Measurements from ENCODE around the gene LRIG1. TPM values are rescaled to one million over a fixed set of nuclear protein-coding genes. Genes with fewer than 3 reads are reported as not detected.

LRIG1 gene
- total RNA-seq, 8 experiments from 2014 or later = 15.0 to 135 (median 39.6) TPM

GRCh38 chr3:66404197-66404596, 96.6 kb downstream of the LRIG1 start:
- Histone ChIP-seq H3K27ac (no peak overlapping the region), H3K4me3 (no peak overlapping the region), H3K4me1 (replicated peaks in 1 of 2) (peaks cover 24 to 25% of the 10 kb centered on the region in 2 donors)
- peak in 1 of 8 experiments; percentile 42 for ATAC-seq (replicated peaks in 6 of 8)
- in situ Hi-C loops (cut with MboI; ENCODE audit: low pct_unique_long_range_greater_than_20kb in 2 of 9, low sequenced_read_pairs in 9 of 9, unreplicated experiment in 9 of 9) = loop anchor here in 7 of 9 experiments (10.0 to 25.0 kb wide), 2 partner anchors 408 to 411 kb away; no protein-coding TSS in a partner anchor
- WGBS, 10 experiments = 0 to 99% (median 84%) methylated on average over 1 to 10 of the region's 15 CpGs; no CpG with 5 or more reads in 4 of the 10 experiments

DNA sequence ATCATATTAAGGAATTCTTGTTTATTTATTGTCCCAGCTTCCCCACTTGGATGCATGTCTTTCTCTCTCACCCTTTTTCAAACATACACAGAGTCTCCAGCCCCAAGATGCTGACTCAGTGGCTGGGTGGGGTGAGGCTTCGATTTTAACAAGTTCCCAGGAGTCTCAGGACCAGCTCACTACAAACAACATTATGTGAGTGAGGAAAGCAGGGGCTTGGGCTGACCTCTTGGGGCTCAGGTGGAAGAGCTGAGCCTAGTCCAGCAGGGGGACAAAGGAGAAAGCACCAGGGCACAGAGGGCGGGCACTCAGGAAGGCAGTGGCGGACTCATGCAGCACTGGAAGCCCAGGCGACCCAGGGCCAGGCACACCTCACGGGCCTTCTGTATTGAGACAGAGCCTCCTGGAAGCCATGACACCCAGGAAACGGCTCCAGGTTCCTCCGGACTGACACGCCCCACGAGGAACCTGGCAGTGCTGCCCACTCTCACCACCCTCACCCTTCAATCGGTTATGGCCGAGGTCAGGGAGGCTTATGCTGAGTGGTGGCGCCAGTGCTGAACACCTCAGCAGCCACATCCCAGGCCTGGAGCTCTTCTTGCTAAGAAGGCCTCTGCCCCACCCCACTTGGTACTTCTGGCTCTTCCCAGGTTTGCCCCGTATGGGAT, 97.4 kb downstream of the LRIG1 start:
- Histone ChIP-seq H3K27ac (no peak overlapping the region), H3K4me3 (no peak overlapping the region), H3K4me1 (replicated peaks in 1 of 2) (peaks cover 27 to 30% of the 10 kb centered on the region in 2 donors)
- no peak for ATAC-seq (replicated peaks in 6 of 8)
- WGBS, 10 experiments = 20 to 82% (median 60%) methylated on average over 1 to 5 of the region's 13 CpGs; no CpG with 5 or more reads in 5 of the 10 experiments
- in situ Hi-C loops (cut with MboI; ENCODE audit: low pct_unique_long_range_greater_than_20kb in 2 of 9, low sequenced_read_pairs in 9 of 9, unreplicated experiment in 9 of 9) = loop anchor here in 7 of 9 experiments (10.0 to 25.0 kb wide), 2 partner anchors 409 to 411 kb away; no protein-coding TSS in a partner anchor

DNA sequence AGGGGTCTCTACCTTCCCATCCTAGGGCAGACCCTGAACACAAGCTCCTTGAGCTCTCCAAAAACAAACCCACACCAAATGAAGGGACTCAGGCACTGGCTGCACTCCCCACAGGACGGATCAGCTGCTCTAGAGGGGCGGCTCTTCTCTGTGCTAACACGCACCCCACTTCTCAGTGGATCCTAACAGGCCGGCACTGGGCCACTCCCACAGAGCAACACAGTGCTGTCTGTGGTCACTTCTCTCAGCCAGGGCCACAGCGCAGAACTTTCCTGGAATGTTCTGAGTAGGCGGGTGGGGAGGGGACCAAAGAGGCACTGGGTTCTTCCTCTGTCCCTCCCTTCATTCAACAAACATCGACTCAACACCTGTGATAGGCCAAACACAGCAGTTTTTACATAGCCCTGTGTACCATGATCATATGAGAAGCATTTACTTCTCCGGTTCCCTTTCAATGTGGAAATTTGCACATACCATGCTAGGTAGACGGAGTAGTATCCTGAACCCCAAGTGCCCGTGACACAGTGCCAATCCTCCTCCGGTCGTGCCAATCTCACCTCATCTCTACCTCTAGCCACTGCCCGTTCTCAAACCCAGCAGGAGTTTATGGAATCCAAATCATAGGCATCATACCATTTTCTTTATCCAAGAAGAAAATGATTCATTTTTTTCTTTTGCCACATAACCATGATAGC, 98.1 kb downstream of the LRIG1 start:
- no peak overlapping the region for H3K27ac ChIP-seq
- no peak overlapping the region for H3K4me3 ChIP-seq
- ATAC-seq (replicated peaks in 6 of 8) = peak in 2 of 8 experiments; percentile 4
- H3K4me1 ChIP-seq (replicated peaks in 1 of 2) = peaks cover 34% of the 10 kb centered on the region in 2 donors
- WGBS, 10 experiments = 84 to 100% (median 92%) methylated on average over 2 to 9 of the region's 13 CpGs; no CpG with 5 or more reads in 3 of the 10 experiments
- in situ Hi-C loops (cut with MboI; ENCODE audit: low pct_unique_long_range_greater_than_20kb in 2 of 9, low sequenced_read_pairs in 9 of 9, unreplicated experiment in 9 of 9) = loop anchor here in 7 of 9 experiments (10.0 to 25.0 kb wide), 2 partner anchors 410 to 412 kb away; no protein-coding TSS in a partner anchor

- Histone ChIP-seq H3K27ac (peak overlapping the region; percentile 69 to 71), H3K4me1 (replicated peaks in 1 of 2) (peaks cover 36 to 37% of the 10 kb centered on the region in 2 donors), H3K4me3 (no peak overlapping the region)
- in situ Hi-C loops (cut with MboI; ENCODE audit: low pct_unique_long_range_greater_than_20kb in 2 of 9, low sequenced_read_pairs in 9 of 9, unreplicated experiment in 9 of 9) = loop anchor here in 7 of 9 experiments (10.0 to 25.0 kb wide), 2 partner anchors 410 to 413 kb away; no protein-coding TSS in a partner anchor
- WGBS, 10 experiments = 84 to 100% (median 100%) methylated on average over 1 to 6 of the region's 20 CpGs; no CpG with 5 or more reads in 4 of the 10 experiments
- ATAC-seq (replicated peaks in 6 of 8) = no peak
Observed at GRCh38 chr3:66401675-66402491, 98.9 kb downstream of the LRIG1 start.

DNA sequence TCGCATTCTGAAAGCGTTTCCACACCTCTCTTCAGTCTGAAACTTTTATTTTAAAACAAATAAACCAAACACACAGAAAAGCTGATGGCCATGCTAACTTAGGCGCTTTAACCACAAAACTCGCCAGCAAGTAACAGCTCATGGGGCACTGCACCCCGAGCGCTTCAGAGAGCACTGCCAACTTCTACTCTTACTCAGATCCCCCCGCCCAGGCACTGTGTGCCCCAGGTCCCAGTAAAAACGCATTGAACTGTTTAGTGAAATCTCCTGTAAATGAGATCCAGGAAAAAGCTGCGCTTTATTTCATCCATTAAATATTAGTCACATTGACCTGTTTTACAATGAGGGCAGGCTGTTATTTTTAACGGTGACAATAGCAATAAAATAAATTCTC, 99.7 kb downstream of the LRIG1 start:
- ATAC-seq (replicated peaks in 6 of 8) = peak in 5 of 8 experiments; percentile 3 to 49 (median 25)
- 0 to 86% (median 73%) methylated on average over 1 to 8 of the region's 10 CpGs; no CpG with 5 or more reads in 1 of the 10 experiments for WGBS, 10 experiments

GRCh38 chr3:66400411-66401156, 100.2 kb downstream of the LRIG1 start:
- peak in 5 of 8 experiments; percentile 53 to 75 (median 72) for ATAC-seq (replicated peaks in 6 of 8)
- in situ Hi-C loops (cut with MboI; ENCODE audit: low pct_unique_long_range_greater_than_20kb in 2 of 9, low sequenced_read_pairs in 9 of 9, unreplicated experiment in 9 of 9) = loop anchor here in 7 of 9 experiments (10.0 to 25.0 kb wide), 2 partner anchors 412 to 414 kb away; no protein-coding TSS in a partner anchor

More for the DNA sequence above, 99.7 kb downstream of the LRIG1 start:
- H3K27ac ChIP-seq = peak overlapping the region; percentile 69 to 71
- H3K4me3 ChIP-seq = no peak overlapping the region
- H3K4me1 ChIP-seq (replicated peaks in 1 of 2) = peaks cover 36 to 37% of the 10 kb centered on the region in 2 donors
- in situ Hi-C loops (cut with MboI; ENCODE audit: low pct_unique_long_range_greater_than_20kb in 2 of 9, low sequenced_read_pairs in 9 of 9, unreplicated experiment in 9 of 9) = loop anchor here in 7 of 9 experiments (10.0 to 25.0 kb wide), 2 partner anchors 411 to 414 kb away; no protein-coding TSS in a partner anchor

GRCh38 chr3:66399529-66400232, 101.1 kb downstream of the LRIG1 start:
- Histone ChIP-seq H3K4me3 (no peak overlapping the region), H3K27ac (peak overlapping the region in 1 of 2 donors; percentile 71), H3K4me1 (replicated peaks in 1 of 2) (peaks cover 36 to 37% of the 10 kb centered on the region in 2 donors)
- in situ Hi-C loops (cut with MboI; ENCODE audit: low pct_unique_long_range_greater_than_20kb in 2 of 9, low sequenced_read_pairs in 9 of 9, unreplicated experiment in 9 of 9) = loop anchor here in 8 of 9 experiments (10.0 to 25.0 kb wide), 3 partner anchors 125 to 415 kb away; no protein-coding TSS in a partner anchor
- WGBS, 10 experiments = 75 to 100% (median 97%) methylated on average over 1 to 5 of the region's 10 CpGs; no CpG with 5 or more reads in 2 of the 10 experiments
- ATAC-seq (replicated peaks in 6 of 8) = no peak

More at GRCh38 chr3:66400411-66401156, 100.2 kb downstream of the LRIG1 start:
- no peak overlapping the region for H3K4me3 ChIP-seq
- WGBS, 10 experiments = 60 to 100% (median 71%) methylated on average over 1 to 12 of the region's 15 CpGs; no CpG with 5 or more reads in 3 of the 10 experiments
- peaks cover 36 to 37% of the 10 kb centered on the region in 2 donors for H3K4me1 ChIP-seq (replicated peaks in 1 of 2)
- H3K27ac ChIP-seq = peak overlapping the region; percentile 69 to 71

DNA sequence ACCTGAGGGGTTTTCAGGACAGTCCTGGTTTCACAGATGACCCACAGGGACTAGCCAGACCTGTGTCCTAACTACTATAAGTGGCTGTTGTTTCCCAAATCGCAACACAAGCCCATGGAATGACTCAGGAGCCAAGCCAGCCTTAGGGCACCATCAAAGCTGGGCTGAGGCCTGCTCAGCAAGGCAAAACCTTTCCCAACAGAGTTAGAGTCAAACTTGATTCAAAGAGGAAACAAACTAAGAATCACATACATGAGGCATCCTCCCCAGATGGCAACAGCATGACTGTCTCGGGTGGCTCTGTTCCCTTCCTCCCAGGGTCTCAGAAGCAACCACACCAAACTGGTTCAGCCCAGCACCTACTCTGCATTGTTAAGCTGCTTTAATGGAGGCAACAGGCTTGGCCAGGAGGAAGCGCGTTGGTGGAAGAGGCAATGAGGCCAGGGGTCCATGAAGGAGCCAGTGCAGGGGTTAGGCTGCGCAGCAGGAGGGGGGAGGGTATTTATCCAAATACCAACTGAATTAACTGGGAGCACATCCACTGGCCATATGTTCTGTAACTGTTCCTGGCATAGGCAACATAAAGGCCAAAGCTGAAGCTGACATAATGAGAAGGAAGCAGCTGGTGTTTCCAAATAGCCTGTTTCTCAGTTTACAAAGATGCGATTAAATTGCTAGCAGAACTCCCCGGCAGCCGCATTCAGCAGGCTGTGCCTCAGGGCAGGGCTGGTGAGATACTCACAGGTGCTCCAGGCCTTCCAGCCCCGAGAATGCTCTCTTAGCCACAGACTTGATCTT, 102.4 kb downstream of the LRIG1 start:
- H3K4me1 ChIP-seq (replicated peaks in 1 of 2) = peaks cover 36 to 37% of the 10 kb centered on the region in 2 donors
- in situ Hi-C loops (cut with MboI; ENCODE audit: low pct_unique_long_range_greater_than_20kb in 2 of 9, low sequenced_read_pairs in 9 of 9, unreplicated experiment in 9 of 9) = loop anchor here in 2 of 9 experiments (10.0 to 25.0 kb wide), 2 partner anchors 124 to 414 kb away; no protein-coding TSS in a partner anchor
- 37 to 100% (median 67%) methylated on average over 1 to 8 of the region's 9 CpGs; no CpG with 5 or more reads in 1 of the 10 experiments for WGBS, 10 experiments
- H3K4me3 ChIP-seq = no peak overlapping the region
- peak; percentile 15 to 76 (median 36) for ATAC-seq (replicated peaks in 6 of 8)
- H3K27ac ChIP-seq = peak overlapping the region; percentile 8 to 54

DNA sequence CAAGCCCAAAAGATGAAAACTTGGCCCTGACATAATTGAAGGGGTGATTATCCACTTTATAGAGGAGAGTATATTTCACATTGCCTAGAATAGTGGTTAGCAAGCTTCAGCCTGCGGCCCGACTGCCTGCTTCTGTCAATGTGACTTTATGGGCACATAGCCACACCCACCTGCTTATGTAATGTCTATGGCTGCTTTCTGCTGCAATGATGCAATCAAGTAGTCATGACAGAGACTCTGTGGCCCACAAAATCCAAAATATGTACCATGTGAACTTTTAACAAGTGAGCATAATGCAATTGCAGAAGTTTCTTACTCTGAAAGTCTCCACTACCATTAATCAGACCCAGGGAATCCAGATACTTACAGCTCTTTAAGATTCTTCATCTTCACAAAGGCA, 103.1 kb downstream of the LRIG1 start:
- Histone ChIP-seq H3K27ac (peak overlapping the region; percentile 8 to 54), H3K4me3 (no peak overlapping the region), H3K4me1 (replicated peaks in 1 of 2) (peaks cover 36 to 37% of the 10 kb centered on the region in 2 donors)
- in situ Hi-C loops (cut with MboI; ENCODE audit: low pct_unique_long_range_greater_than_20kb in 2 of 9, low sequenced_read_pairs in 9 of 9, unreplicated experiment in 9 of 9) = loop anchor here in 2 of 9 experiments (10.0 to 25.0 kb wide), 2 partner anchors 123 to 415 kb away; no protein-coding TSS in a partner anchor
- peak in 7 of 8 experiments; percentile 18 to 69 (median 59) for ATAC-seq (replicated peaks in 6 of 8)
- 74 to 90% methylated on average over 2 of the region's 2 CpGs; no CpG with 5 or more reads in 8 of the 10 experiments for WGBS, 10 experiments

DNA sequence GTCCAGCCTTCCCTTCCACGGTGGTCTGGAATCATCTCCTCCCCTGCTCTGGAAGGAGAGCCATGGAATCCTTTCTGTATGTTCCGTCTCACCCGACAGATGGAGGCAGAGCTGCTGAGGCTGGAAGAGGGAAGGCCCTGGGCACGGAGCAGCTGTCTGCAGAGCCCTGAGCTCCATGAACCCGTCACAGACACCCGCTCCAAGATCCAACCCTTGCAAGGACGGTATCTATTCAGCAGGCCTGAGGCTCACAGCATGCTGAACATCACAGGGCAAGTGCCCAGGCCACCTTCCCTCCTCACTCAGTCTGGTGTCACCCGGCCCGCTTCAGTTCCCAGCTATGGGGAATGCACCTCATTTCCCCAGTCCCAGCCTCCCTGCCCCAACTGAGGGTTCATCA, 103.9 kb downstream of the LRIG1 start:
- Histone ChIP-seq H3K4me1 (replicated peaks in 1 of 2) (peaks cover 33 to 34% of the 10 kb centered on the region in 2 donors), H3K27ac (no peak overlapping the region), H3K4me3 (no peak overlapping the region)
- in situ Hi-C loops (cut with MboI; ENCODE audit: low pct_unique_long_range_greater_than_20kb in 2 of 9, low sequenced_read_pairs in 9 of 9, unreplicated experiment in 9 of 9) = loop anchor here in 2 of 9 experiments (10.0 to 25.0 kb wide), 2 partner anchors 122 to 415 kb away; no protein-coding TSS in a partner anchor
- WGBS, 10 experiments = 83 to 100% (median 93%) methylated on average over 1 to 4 of the region's 9 CpGs; no CpG with 5 or more reads in 4 of the 10 experiments
- ATAC-seq (replicated peaks in 6 of 8) = no peak
